ENCODE data around the gene DENND2D. TPM values are rescaled to one million over a fixed set of nuclear protein-coding genes. Genes with fewer than 3 reads are reported as not detected.

DENND2D gene
- polyA plus RNA-seq (2013, experiment 1 of 4): not detected
- not detected for polyA plus RNA-seq (2013, experiment 2 of 4)
- not detected for polyA plus RNA-seq (2013, experiment 3 of 4)
- polyA plus RNA-seq (2013, experiment 4 of 4): not detected

- H3K36me3 ChIP-seq (ENCODE audit: control insufficient read depth, insufficient read depth, low read length): no peaks in the 10 kb centered on the region
- WGBS, 2 experiments: 94 to 96% methylated on average over 17 of the region's 17 CpGs
- no peaks in the 10 kb centered on the region for H3K9me3 ChIP-seq (ENCODE audit: control insufficient read depth, low read length)
- peaks cover 14% of the 10 kb centered on the region for H3K4me1 ChIP-seq (ENCODE audit: control insufficient read depth, insufficient read depth, low read length)
- no peaks in the 10 kb centered on the region for H3K27me3 ChIP-seq (ENCODE audit: control insufficient read depth, insufficient read depth, low read length, poor library complexity, severe bottlenecking)
- H3K4me3 ChIP-seq (ENCODE audit: insufficient read depth, low read depth, low read length): no peak within 1 kb of the TSS
- no peak within 1 kb of the TSS for H3K27ac ChIP-seq (ENCODE audit: insufficient read depth, low read depth, low read length, poor library complexity, severe bottlenecking)
These were observed at the start of gene DENND2D for GRCh38 chr1:111199881-111200801. Gene DENND2D (minus strand): TSS chr1:111200646. CDS start chr1:111200459, 187 bp downstream.

GRCh38 chr1:111249960-111250359 lies 49.5 kb upstream of the DENND2D start:
- no peaks in the 10 kb centered on the region for H3K9me3 ChIP-seq (ENCODE audit: control insufficient read depth, low read length)
- H3K27me3 ChIP-seq (ENCODE audit: control insufficient read depth, insufficient read depth, low read length, poor library complexity, severe bottlenecking): no peaks in the 10 kb centered on the region
- 65 to 69% methylated on average over 4 of the region's 4 CpGs for WGBS, 2 experiments
- H3K4me3 ChIP-seq (ENCODE audit: insufficient read depth, low read depth, low read length): no peak overlapping the region
- H3K36me3 ChIP-seq (ENCODE audit: control insufficient read depth, insufficient read depth, low read length): no peaks in the 10 kb centered on the region
- H3K4me1 ChIP-seq (ENCODE audit: control insufficient read depth, insufficient read depth, low read length): peaks cover 8% of the 10 kb centered on the region
- no peak overlapping the region for H3K27ac ChIP-seq (ENCODE audit: insufficient read depth, low read depth, low read length, poor library complexity, severe bottlenecking)

GRCh38 chr1:111247125-111247838 lies 46.8 kb upstream of the DENND2D start:
- Histone ChIP-seq H3K27ac (ENCODE audit: insufficient read depth, low read depth, low read length, poor library complexity, severe bottlenecking) (no peak overlapping the region), H3K4me1 (ENCODE audit: control insufficient read depth, insufficient read depth, low read length) (peaks cover 8% of the 10 kb centered on the region), H3K36me3 (ENCODE audit: control insufficient read depth, insufficient read depth, low read length) (no peaks in the 10 kb centered on the region), H3K9me3 (ENCODE audit: control insufficient read depth, low read length) (no peaks in the 10 kb centered on the region), H3K27me3 (ENCODE audit: control insufficient read depth, insufficient read depth, low read length, poor library complexity, severe bottlenecking) (no peaks in the 10 kb centered on the region), H3K4me3 (ENCODE audit: insufficient read depth, low read depth, low read length) (no peak overlapping the region)
- WGBS, 2 experiments: 93 to 95% methylated on average over 5 of the region's 5 CpGs

GRCh38 chr1:111242805-111243523 lies 42.5 kb upstream of the DENND2D start:
- Histone ChIP-seq H3K27ac (ENCODE audit: insufficient read depth, low read depth, low read length, poor library complexity, severe bottlenecking) (no peak overlapping the region), H3K4me3 (ENCODE audit: insufficient read depth, low read depth, low read length) (no peak overlapping the region), H3K4me1 (ENCODE audit: control insufficient read depth, insufficient read depth, low read length) (no peaks in the 10 kb centered on the region), H3K9me3 (ENCODE audit: control insufficient read depth, low read length) (no peaks in the 10 kb centered on the region), H3K36me3 (ENCODE audit: control insufficient read depth, insufficient read depth, low read length) (no peaks in the 10 kb centered on the region), H3K27me3 (ENCODE audit: control insufficient read depth, insufficient read depth, low read length, poor library complexity, severe bottlenecking) (no peaks in the 10 kb centered on the region)
- 59 to 64% methylated on average over 4 of the region's 4 CpGs for WGBS, 2 experiments

- Histone ChIP-seq H3K9me3 (ENCODE audit: control insufficient read depth, low read length) (no peaks in the 10 kb centered on the region), H3K27ac (ENCODE audit: insufficient read depth, low read depth, low read length, poor library complexity, severe bottlenecking) (no peak overlapping the region), H3K36me3 (ENCODE audit: control insufficient read depth, insufficient read depth, low read length) (no peaks in the 10 kb centered on the region), H3K27me3 (ENCODE audit: control insufficient read depth, insufficient read depth, low read length, poor library complexity, severe bottlenecking) (no peaks in the 10 kb centered on the region), H3K4me1 (ENCODE audit: control insufficient read depth, insufficient read depth, low read length) (no peaks in the 10 kb centered on the region), H3K4me3 (ENCODE audit: insufficient read depth, low read depth, low read length) (no peak overlapping the region)
- WGBS, 2 experiments: 90 to 96% methylated on average over 2 of the region's 2 CpGs
These were observed 41.4 kb upstream of the DENND2D start for GRCh38 chr1:111241797-111242196.

- no peaks in the 10 kb centered on the region for H3K9me3 ChIP-seq (ENCODE audit: control insufficient read depth, low read length)
- H3K4me1 ChIP-seq (ENCODE audit: control insufficient read depth, insufficient read depth, low read length): no peaks in the 10 kb centered on the region
- WGBS, 2 experiments: 94 to 96% methylated on average over 5 of the region's 5 CpGs
- no peak overlapping the region for H3K4me3 ChIP-seq (ENCODE audit: insufficient read depth, low read depth, low read length)
- no peaks in the 10 kb centered on the region for H3K27me3 ChIP-seq (ENCODE audit: control insufficient read depth, insufficient read depth, low read length, poor library complexity, severe bottlenecking)
- no peak overlapping the region for H3K27ac ChIP-seq (ENCODE audit: insufficient read depth, low read depth, low read length, poor library complexity, severe bottlenecking)
- H3K36me3 ChIP-seq (ENCODE audit: control insufficient read depth, insufficient read depth, low read length): no peaks in the 10 kb centered on the region
These were observed 37.8 kb upstream of the DENND2D start for GRCh38 chr1:111238056-111238795.

- Histone ChIP-seq H3K9me3 (ENCODE audit: control insufficient read depth, low read length) (no peaks in the 10 kb centered on the region), H3K27ac (ENCODE audit: insufficient read depth, low read depth, low read length, poor library complexity, severe bottlenecking) (no peak overlapping the region), H3K4me1 (ENCODE audit: control insufficient read depth, insufficient read depth, low read length) (no peaks in the 10 kb centered on the region), H3K4me3 (ENCODE audit: insufficient read depth, low read depth, low read length) (no peak overlapping the region), H3K27me3 (ENCODE audit: control insufficient read depth, insufficient read depth, low read length, poor library complexity, severe bottlenecking) (no peaks in the 10 kb centered on the region), H3K36me3 (ENCODE audit: control insufficient read depth, insufficient read depth, low read length) (no peaks in the 10 kb centered on the region)
- 92 to 94% methylated on average over 3 of the region's 3 CpGs for WGBS, 2 experiments
These were observed 36.4 kb upstream of the DENND2D start for GRCh38 chr1:111236806-111237205.

- no peaks in the 10 kb centered on the region for H3K9me3 ChIP-seq (ENCODE audit: control insufficient read depth, low read length)
- no peaks in the 10 kb centered on the region for H3K27me3 ChIP-seq (ENCODE audit: control insufficient read depth, insufficient read depth, low read length, poor library complexity, severe bottlenecking)
- H3K27ac ChIP-seq (ENCODE audit: insufficient read depth, low read depth, low read length, poor library complexity, severe bottlenecking): no peak overlapping the region
- H3K4me1 ChIP-seq (ENCODE audit: control insufficient read depth, insufficient read depth, low read length): no peaks in the 10 kb centered on the region
- 83 to 88% methylated on average over 1 of the region's 1 CpG for WGBS, 2 experiments
- no peak overlapping the region for H3K4me3 ChIP-seq (ENCODE audit: insufficient read depth, low read depth, low read length)
- no peaks in the 10 kb centered on the region for H3K36me3 ChIP-seq (ENCODE audit: control insufficient read depth, insufficient read depth, low read length)
These were observed 35.9 kb upstream of the DENND2D start for GRCh38 chr1:111236379-111236778.

GRCh38 chr1:111234866-111235265 lies 34.4 kb upstream of the DENND2D start:
- Histone ChIP-seq H3K4me1 (ENCODE audit: control insufficient read depth, insufficient read depth, low read length) (no peaks in the 10 kb centered on the region), H3K9me3 (ENCODE audit: control insufficient read depth, low read length) (no peaks in the 10 kb centered on the region), H3K27ac (ENCODE audit: insufficient read depth, low read depth, low read length, poor library complexity, severe bottlenecking) (no peak overlapping the region), H3K36me3 (ENCODE audit: control insufficient read depth, insufficient read depth, low read length) (no peaks in the 10 kb centered on the region), H3K4me3 (ENCODE audit: insufficient read depth, low read depth, low read length) (no peak overlapping the region), H3K27me3 (ENCODE audit: control insufficient read depth, insufficient read depth, low read length, poor library complexity, severe bottlenecking) (no peaks in the 10 kb centered on the region)
- 96% methylated on average over 3 of the region's 3 CpGs for WGBS, 2 experiments

All from ectodermal cell (in vitro differentiated cells).